ENCODE measurements around the gene VENTX. TPM values are rescaled to one million over a fixed set of nuclear protein-coding genes. Genes with fewer than 3 reads are reported as not detected.

The VENTX gene
- total RNA-seq, 2 donors from 2014 or later: 0.44 to 0.63 TPM

GRCh38 chr10:133211141-133211830 lies 26.4 kb upstream of the VENTX start:
- no peaks in the 10 kb centered on the region for H3K9me3 ChIP-seq
- TF ChIP-seq CTCF (IDR thresholded peaks at IDR 0.05): no peak
- no peaks in the 10 kb centered on the region for H3K36me3 ChIP-seq
- H3K27ac ChIP-seq: no peak overlapping the region
- H3K4me3 ChIP-seq: no peak overlapping the region
- no peaks in the 10 kb centered on the region for H3K27me3 ChIP-seq
- H3K4me1 ChIP-seq: no peaks in the 10 kb centered on the region
- DNase-seq (ENCODE audit: low spot score): no peak

GRCh38 chr10:133211959-133212852 lies 25.4 kb upstream of the VENTX start:
- no peak for TF ChIP-seq CTCF (IDR thresholded peaks at IDR 0.05)
- Histone ChIP-seq H3K9me3 (no peaks in the 10 kb centered on the region), H3K27ac (no peak overlapping the region), H3K4me1 (no peaks in the 10 kb centered on the region), H3K36me3 (no peaks in the 10 kb centered on the region), H3K27me3 (no peaks in the 10 kb centered on the region), H3K4me3 (no peak overlapping the region)
- no peak for DNase-seq (ENCODE audit: low spot score)

- Histone ChIP-seq H3K36me3 (no peaks in the 10 kb centered on the region), H3K27ac (no peak overlapping the region), H3K4me3 (no peak overlapping the region), H3K9me3 (no peaks in the 10 kb centered on the region), H3K27me3 (no peaks in the 10 kb centered on the region), H3K4me1 (no peaks in the 10 kb centered on the region)
- no peak for TF ChIP-seq CTCF (IDR thresholded peaks at IDR 0.05)
- DNase-seq (ENCODE audit: low spot score): no peak
Measured at GRCh38 chr10:133212853-133213494, 24.7 kb upstream of the VENTX start.

GRCh38 chr10:133213641-133214467 lies 23.8 kb upstream of the VENTX start:
- no peaks in the 10 kb centered on the region for H3K36me3 ChIP-seq
- H3K4me3 ChIP-seq: no peak overlapping the region
- no peak overlapping the region for H3K27ac ChIP-seq
- no peak for TF ChIP-seq CTCF (IDR thresholded peaks at IDR 0.05)
- H3K4me1 ChIP-seq: no peaks in the 10 kb centered on the region
- no peaks in the 10 kb centered on the region for H3K9me3 ChIP-seq
- no peak for DNase-seq (ENCODE audit: low spot score)
- H3K27me3 ChIP-seq: no peaks in the 10 kb centered on the region

Data from right atrium auricular region (tissue), 2 donors.